HG02973 (cell line): ENCODE results near the gene SLC43A3.
A peak's percentile ranks its signal among the peaks of the same experiment; 100 is the strongest.
"Not testable (repeated sequence)": the region's sequence is repeated elsewhere in the genome, so short reads cannot be mapped to it uniquely, and the experiment has no call there.

Experiments
- ATAC-seq: cut with Tn5 transposase; IDR thresholded peaks from one replicate; pipeline ENCODE4 v1.9.1; 2021; ENCODE audit warnings: moderate library complexity; ENCODE audit not compliant: unreplicated experiment

The SLC43A3 gene

GRCh38 chr11:57407941-57408475 is 18.9 kb downstream of the SLC43A3 start:
- no peak for ATAC-seq

DNA sequence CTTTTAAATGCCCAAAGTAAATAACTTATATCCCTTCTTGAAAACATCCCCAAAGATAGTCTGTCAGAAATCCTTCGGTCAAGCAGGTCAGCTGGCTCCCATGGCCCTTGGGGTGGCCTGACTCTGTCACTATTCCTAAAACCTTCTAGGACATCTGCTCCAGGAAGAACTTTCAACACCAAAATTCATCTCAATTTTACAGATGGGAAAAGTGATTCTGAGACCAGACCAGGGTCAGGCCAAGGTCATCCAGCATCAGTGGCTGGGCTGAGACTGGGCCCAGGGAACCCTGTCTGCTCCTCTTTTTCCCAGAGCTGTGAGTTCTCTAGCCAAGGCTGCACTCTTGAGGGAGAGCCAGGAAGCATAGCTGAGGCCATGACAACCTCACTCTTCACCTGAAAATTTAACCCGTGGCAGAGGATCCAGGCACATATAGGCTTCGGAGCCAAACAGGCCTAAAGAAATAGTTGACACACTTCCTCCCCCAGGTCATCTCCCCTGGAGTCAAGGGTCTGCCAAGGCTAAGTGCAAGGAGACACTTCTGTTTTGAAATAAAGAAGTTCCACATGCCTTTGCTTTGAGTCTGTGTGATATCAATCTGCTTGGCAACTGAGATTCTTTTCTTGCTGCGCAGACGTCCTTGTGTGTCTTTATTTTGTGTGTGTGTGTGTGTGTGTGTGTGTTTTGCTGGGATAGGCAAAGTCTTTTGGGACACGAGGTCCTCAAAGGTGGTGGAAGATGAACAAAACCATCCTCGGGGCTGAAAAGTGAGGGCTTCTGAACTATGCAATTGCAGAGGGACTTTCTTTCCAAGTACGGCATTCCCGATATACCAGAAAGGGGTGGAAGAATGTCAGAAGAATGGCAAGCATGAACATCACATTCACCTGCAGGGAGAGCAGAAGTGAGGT is 19.7 kb downstream of the SLC43A3 start:
- ATAC-seq, result no peak

- peak; percentile 85 for ATAC-seq
These were observed 20.5 kb downstream of the SLC43A3 start for GRCh38 chr11:57406337-57406904.

DNA sequence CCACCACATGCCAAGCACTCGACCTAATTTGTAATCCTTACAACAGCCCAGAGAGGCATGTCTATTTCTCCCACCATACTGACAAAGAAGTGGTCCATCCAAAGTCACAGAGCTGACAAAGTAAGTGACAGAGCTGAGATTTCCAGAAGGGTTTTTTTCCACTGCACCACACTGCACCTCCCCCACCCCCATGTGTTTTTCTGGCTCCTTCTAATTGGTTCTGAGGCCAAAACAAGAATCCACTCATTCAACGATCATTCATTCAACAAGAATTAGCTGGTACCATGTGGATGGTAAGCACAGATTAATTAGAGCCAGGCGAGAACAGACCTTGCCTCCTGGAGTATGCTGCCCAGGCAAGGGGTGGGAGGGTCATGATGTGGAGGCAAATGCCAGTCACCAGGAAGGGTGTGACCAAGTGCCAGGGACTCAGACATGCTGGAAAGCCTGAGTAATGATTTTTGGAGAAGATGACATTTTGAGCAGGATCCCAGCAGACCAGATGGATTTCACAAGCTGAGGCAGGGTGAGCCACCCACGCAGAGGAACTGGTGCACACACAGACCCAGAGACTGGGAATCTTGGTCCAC is 21.6 kb downstream of the SLC43A3 start:
- no peak for ATAC-seq

GRCh38 chr11:57403802-57404147 is 23.1 kb downstream of the SLC43A3 start:
- no peak for ATAC-seq

GRCh38 chr11:57403003-57403801 is 23.7 kb downstream of the SLC43A3 start:
- ATAC-seq, result not testable (repeated sequence)

- ATAC-seq, result no peak
These were observed 24.5 kb downstream of the SLC43A3 start for GRCh38 chr11:57402188-57403002.

DNA sequence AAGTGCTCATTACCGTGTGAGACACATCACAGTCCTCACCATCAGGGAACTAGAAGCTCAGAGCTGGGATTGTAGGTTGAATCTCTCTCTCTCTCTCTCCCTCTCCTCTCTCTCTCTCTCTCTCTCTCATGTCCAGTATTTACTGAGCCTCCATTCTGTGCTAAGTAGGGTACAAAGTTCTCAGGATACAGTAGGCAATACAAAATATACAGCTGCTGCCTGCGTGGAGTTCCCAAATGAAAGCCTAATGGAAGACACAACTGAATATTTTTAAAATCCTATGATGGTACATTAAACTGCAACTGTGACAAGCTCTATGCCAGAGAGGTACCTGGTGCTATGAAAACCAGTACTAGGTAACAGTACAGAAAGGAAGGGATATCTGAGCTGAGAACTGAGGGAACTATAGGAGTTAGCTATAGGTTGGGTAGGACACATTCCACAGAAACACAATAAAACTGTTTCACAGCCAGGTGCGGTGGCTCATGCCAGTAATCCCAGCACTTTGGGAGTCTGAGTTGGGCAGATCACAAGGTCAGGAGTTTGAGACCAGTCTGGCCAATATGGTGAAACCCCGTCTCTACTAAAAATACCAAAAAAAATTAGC is 26.8 kb downstream of the SLC43A3 start:
- no peak for ATAC-seq

DNA sequence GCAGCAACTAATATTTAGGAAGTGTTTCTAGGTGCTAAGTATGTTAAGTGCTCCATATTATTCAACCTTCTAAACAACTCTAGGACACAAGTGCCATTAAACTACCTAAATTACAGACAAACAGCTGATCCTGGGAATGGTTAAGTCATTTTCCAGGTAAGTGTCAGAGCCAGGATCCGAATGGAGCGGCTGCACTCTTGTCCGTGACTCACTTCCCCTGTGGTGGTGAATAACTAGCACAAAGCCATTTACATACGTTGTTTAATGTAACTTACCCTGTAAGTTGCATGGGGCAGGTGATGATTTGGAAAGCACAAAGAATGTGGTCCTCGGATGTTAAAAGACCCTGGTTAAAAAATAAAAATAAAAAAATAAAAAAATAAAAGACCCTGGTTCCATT is 27.7 kb downstream of the SLC43A3 start:
- ATAC-seq, result no peak

DNA sequence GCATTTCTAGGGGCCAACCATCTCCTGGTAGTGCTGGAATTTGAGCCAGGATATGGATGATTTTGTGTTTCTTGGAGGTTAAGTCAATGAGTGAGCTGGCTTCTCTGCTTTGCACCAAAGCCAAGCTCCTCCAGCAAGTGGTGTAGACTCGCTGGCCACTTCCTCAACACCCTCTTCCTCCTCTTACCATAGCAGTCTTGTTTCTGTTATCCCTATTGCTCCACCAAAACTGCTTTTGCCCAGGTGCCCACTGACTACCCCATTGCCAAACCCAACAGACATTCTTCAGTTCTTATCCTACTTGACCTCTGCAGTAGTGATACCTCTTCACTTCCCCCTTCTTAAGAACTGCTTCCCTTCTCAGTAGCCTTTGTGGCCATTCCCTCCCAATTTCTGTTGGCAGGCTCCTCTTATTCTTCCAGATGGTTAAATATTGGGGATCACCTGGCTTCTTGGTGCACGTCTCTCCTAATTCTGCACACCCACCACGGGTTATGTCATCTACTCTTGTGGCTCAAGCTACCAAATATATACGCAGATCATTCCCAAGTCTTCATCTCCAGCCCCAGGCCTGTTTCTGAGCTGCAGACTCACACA is 29.4 kb downstream of the SLC43A3 start:
- ATAC-seq, result no peak

GRCh38 chr11:57396744-57397143 is 30.2 kb downstream of the SLC43A3 start:
- no peak for ATAC-seq

DNA sequence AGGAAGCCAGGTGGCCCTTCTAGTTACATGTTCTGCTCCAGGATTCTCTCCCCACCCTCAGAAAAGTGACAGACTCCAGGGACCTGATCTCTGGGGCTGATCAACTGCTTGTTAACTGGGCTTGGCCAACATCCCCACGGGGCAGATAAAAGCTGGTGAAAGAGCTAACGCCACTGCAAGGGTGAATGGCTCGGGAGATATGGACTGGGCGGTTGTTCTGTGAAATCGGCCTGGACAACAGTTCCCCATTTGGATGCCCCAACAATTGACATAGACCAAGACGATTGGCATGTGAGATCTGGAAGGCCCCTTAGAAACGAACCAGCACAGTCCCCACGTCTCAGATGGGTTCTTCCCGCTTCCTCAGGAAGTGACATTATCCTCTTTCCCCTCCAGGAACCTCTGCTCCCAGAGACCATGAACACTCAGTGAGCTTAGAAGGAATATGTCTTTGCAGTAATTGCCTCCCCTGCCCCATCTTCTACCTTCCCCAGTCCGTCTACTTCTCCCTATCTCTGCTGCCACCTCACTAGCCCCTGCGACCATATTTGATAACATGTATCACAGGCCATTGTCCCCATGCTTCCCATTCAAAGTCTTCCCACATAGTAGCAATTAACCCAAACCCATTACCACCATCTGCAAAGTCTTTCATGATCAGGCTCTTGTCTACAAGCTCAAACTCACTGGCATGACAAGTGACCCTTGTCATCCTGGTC is 30.9 kb downstream of the SLC43A3 start:
- ATAC-seq, result no peak

- ATAC-seq, result no peak
These were observed 32.5 kb downstream of the SLC43A3 start for GRCh38 chr11:57394203-57394965.

DNA sequence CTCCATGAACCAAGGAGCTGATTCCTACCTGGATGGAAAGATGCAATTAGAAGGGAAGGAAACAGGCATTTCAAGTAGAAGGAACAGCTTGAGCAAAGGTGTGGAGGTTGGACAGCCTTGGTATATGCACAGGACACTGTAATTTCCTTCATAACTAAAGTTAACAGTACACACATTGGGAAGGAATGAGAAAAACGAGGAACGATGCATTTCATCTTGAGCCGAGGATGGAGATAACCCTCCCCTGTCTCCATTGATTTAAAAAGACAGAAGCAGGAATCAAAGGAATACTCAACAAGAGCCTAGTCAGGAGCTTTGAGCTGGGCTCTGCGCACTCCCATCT is 34.2 kb downstream of the SLC43A3 start:
- ATAC-seq, result no peak

DNA sequence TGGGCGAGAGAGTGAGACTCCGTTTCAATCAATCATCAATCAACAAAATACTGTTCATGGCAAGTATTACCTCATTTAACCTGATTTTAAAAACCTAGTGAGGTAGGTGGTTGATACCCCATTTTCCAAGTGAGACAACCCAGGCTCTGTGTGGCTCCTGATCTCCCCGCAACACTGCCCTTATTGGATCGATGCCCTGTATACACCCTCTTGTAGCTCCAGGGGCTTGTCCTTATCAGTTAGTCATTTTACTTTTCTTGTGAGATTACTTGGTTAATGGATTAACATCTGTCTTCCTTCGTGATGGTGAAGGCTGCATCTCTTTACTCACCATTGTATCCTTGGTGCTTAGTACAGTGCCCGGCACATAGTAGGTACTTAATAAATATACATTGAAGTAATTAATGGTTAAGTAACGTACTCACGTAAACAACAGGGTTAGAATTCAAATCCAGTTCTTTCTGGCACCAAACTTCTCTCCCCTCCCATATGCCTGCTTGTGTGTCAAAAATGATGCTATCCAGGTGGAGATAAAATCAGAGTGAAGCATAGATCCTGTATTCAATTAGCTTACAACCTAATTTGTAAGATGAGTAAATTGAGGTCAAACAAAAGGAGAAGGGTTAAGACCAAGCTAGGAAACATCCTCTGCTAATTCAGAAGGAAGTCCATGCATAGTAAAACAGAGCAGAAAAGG is 34.7 kb downstream of the SLC43A3 start:
- ATAC-seq, result no peak

- ATAC-seq, result no peak
These were observed 35.4 kb downstream of the SLC43A3 start for GRCh38 chr11:57391539-57391938.

DNA sequence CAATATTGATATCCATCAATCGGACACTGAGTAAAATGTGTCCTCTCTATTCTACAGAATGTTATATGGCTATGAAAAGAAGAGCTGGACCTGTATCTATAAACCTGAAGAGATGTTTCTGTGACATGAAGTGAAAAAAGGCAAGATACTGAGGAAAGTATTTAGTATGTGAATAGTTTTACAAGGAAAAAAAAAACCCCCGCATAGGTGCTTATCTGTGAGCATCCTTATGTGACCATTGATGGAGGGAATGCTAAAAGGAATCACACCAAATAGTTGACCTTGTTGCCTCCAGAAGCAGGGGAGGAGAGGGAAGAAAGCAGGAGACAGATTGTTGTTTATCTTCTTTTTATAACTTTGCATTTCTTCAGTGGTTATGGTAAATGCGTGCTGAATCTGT is 35.8 kb downstream of the SLC43A3 start:
- no peak for ATAC-seq

GRCh38 chr11:57390535-57390934 is 36.4 kb downstream of the SLC43A3 start, which contains the start of gene PRG2:
Gene PRG2 (minus strand): TSS chr11:57390650. CDS start chr11:57389944, 706 bp downstream.
- ATAC-seq, result no peak
